GM10248 (cell line): ENCODE measurements around the gene PTPN9.

Experiments used
- CTCF ChIA-PET: fragments of 300-600 bp; sonication (Branson Sonifier 250); formaldehyde crosslinking; extraction: SDS; loops from one replicate; lab custom pipeline; 2021; ENCODE audit warnings: antibody characterized with exemption; lab: Yijun Ruan, JAX
- POLR2A ChIA-PET: fragments of 350-650 bp; sonication (Branson Sonifier 250); formaldehyde crosslinking; extraction: SDS; loops from one replicate; lab custom pipeline; 2020; ENCODE audit warnings: antibody characterized with exemption; lab: Yijun Ruan, JAX
- DNase-seq: peaks from one replicate; pipeline ENCODE4 v3.0.0; 2012; ENCODE audit errors: extremely low spot score
- TF ChIP-seq, protein P1 (sequence below): IDR thresholded peaks from 2 replicates; pipeline ENCODE4 v1.5.1; 2012; ENCODE audit warnings: mild to moderate bottlenecking, low read depth; ENCODE audit errors: extremely low read depth, missing control alignments, control extremely low read depth

The PTPN9 gene

GRCh38 chr15:75431682-75432081, 147.4 kb downstream of the PTPN9 start:
- POLR2A ChIA-PET = no interaction called here
- CTCF ChIA-PET = interaction anchor here (0.7 to 1.5 kb wide), 2 partner anchors 14 to 147 kb away, joined by 3 read pairs; partner anchors contain the start of gene PTPN9
- no peak for DNase-seq
- TF ChIP-seq, protein P1, sequence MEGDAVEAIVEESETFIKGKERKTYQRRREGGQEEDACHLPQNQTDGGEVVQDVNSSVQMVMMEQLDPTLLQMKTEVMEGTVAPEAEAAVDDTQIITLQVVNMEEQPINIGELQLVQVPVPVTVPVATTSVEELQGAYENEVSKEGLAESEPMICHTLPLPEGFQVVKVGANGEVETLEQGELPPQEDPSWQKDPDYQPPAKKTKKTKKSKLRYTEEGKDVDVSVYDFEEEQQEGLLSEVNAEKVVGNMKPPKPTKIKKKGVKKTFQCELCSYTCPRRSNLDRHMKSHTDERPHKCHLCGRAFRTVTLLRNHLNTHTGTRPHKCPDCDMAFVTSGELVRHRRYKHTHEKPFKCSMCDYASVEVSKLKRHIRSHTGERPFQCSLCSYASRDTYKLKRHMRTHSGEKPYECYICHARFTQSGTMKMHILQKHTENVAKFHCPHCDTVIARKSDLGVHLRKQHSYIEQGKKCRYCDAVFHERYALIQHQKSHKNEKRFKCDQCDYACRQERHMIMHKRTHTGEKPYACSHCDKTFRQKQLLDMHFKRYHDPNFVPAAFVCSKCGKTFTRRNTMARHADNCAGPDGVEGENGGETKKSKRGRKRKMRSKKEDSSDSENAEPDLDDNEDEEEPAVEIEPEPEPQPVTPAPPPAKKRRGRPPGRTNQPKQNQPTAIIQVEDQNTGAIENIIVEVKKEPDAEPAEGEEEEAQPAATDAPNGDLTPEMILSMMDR = no peak

GRCh38 chr15:75431270-75431669, 147.8 kb downstream of the PTPN9 start:
- TF ChIP-seq, protein P1 = no peak
- POLR2A ChIA-PET = no interaction called here
- CTCF ChIA-PET = interaction anchor here (1.5 kb wide), 1 partner anchor 148 kb away, joined by 3 read pairs; the partner anchor contains the start of gene PTPN9
- no peak for DNase-seq

GRCh38 chr15:75430259-75430658, 148.9 kb downstream of the PTPN9 start:
- DNase-seq = no peak
- TF ChIP-seq, protein P1 = no peak
- POLR2A ChIA-PET = no interaction called here
- CTCF ChIA-PET = no interaction called here

DNA sequence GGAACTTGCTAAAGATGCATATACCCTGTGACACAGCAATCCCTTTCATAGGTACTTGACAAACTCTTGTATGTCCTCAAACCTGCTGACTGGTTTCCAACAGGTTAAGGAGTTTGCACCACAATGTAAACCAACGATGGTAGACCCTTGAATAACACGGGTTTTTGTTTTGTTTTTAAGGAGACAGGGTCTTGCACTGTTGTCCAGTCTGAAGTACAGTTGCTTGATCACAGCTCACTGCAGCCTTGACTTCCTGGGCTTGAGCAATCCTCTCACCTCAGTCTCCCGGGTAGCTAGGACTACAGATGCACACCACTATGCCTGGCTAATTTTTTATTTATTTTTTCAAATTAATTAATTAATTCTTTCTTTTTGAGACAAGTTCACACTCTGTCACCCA, 151.0 kb downstream of the PTPN9 start:
- POLR2A ChIA-PET = no interaction called here
- CTCF ChIA-PET = no interaction called here

DNA sequence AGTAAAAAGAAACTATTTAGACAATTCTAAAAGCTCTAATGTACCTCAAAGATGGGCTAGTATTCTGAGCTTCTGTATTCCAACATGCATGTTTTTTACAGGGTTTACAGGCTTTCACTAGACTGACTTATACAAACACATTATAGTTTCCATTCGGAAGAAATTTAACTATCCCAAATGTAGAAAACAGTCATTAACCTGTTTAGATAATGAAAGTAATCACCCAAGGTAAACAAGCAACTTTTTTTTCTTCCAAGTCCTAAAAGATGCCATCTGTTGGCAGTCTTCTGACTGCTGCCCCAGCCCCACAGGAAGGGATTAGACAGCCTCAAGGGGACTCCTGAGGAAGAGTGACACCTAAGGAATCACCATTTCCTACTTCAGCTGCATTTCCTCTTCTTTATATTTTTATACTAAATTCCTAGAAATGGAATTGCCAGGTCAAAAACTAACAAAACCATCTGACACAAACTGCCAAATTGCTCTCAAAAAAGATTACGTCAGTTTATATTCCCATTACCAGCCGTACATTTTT, 153.1 kb downstream of the PTPN9 start:
- CTCF ChIA-PET = interaction anchor here (1.6 kb wide), 1 partner anchor 45 kb away, joined by 3 read pairs; no protein-coding TSS in a partner anchor
- POLR2A ChIA-PET = no interaction called here
- no peak for DNase-seq
- TF ChIP-seq, protein P1 = no peak

More for the DNA sequence above, 151.0 kb downstream of the PTPN9 start:
- DNase-seq = no peak
- TF ChIP-seq, protein P1 = no peak

GRCh38 chr15:75422554-75422953, 156.6 kb downstream of the PTPN9 start:
- CTCF ChIA-PET = interaction anchor here (1.6 to 1.8 kb wide), 2 partner anchors 11 to 55 kb away, joined by 3 to 5 read pairs; no protein-coding TSS in a partner anchor

More at GRCh38 chr15:75422554-75422953, 156.6 kb downstream of the PTPN9 start:
- POLR2A ChIA-PET = no interaction called here
- TF ChIP-seq, protein P1 = no peak
- no peak for DNase-seq
